K562 treated with DMSO at 1 percent for 24 hours (cell line): ENCODE results near the gene NAV3. TPM values are rescaled to one million over a fixed set of nuclear protein-coding genes. Genes with fewer than 3 reads are reported as not detected.

Experiments used
- total RNA-seq: library from RNA; unstranded; fragments of 300-600 nt; gene quantifications from 2 replicates; pipeline ENCODE4 v1.2.3, GENCODE V29; 2022; ENCODE audit warnings: low read depth; ENCODE audit not compliant: insufficient read depth

Gene NAV3, protein sequence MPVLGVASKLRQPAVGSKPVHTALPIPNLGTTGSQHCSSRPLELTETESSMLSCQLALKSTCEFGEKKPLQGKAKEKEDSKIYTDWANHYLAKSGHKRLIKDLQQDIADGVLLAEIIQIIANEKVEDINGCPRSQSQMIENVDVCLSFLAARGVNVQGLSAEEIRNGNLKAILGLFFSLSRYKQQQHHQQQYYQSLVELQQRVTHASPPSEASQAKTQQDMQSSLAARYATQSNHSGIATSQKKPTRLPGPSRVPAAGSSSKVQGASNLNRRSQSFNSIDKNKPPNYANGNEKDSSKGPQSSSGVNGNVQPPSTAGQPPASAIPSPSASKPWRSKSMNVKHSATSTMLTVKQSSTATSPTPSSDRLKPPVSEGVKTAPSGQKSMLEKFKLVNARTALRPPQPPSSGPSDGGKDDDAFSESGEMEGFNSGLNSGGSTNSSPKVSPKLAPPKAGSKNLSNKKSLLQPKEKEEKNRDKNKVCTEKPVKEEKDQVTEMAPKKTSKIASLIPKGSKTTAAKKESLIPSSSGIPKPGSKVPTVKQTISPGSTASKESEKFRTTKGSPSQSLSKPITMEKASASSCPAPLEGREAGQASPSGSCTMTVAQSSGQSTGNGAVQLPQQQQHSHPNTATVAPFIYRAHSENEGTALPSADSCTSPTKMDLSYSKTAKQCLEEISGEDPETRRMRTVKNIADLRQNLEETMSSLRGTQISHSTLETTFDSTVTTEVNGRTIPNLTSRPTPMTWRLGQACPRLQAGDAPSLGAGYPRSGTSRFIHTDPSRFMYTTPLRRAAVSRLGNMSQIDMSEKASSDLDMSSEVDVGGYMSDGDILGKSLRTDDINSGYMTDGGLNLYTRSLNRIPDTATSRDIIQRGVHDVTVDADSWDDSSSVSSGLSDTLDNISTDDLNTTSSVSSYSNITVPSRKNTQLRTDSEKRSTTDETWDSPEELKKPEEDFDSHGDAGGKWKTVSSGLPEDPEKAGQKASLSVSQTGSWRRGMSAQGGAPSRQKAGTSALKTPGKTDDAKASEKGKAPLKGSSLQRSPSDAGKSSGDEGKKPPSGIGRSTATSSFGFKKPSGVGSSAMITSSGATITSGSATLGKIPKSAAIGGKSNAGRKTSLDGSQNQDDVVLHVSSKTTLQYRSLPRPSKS (N-terminal part only)
- total RNA-seq, result not detected in 2 replicates

DNA sequence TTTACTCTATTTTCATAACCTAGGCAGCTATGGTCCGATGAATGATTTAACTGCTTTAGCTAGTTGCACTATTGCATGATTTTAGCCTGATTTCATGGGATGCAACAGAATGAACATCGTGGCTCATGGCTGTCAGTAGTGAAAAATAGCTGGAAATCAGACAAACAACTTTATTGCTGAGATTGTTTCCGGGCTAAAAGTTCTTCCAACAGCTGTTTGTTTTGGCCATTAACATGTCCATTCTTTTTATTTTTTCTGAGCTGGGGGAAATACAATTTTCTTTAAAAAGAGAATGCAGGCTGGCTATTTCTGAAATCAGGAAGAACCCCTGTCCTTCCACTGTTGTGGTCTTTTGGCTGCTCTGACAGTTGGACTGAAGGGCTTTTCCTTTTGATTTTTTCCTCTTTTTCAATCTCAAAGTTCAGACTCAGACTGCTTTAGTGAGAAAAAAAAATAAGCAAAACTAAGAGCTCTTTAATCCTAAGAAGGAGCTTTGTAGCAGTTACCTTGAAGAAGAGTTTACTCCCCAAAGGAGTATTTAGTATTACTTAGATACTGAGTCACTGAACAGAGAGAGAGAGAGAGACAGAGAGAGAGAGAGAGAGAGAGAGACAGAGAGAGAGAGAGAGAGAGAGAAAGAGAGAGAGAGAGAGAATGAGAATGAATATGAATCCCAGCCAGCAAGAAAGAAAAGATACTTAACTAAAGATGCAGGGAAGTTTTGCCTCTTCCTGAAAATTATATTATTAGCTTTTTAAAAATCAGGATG lies at the start of gene NAV3:
Gene NAV3 (plus strand): TSS at position 312 of the 769 bp plus-strand sequence. CDS start 568 bp downstream, outside the sequence.

